Endothelial cell of umbilical vein (primary cell): ENCODE results near the gene PYGB. TPM values are rescaled to one million over a fixed set of nuclear protein-coding genes. Genes with fewer than 3 reads are reported as not detected.

ENCODE experiments used
- BruUV-seq: library from RNA; stranded (reverse); fragments of 400-500 nt; replicated peaks from 2 replicates; lab custom pipeline; 2021; lab: Mats Ljungman, UMichigan
- CTCF ChIA-PET: fragments of 300-600, 350-600 bp; sonication (Branson Sonifier 250); formaldehyde crosslinking; loops from one replicate; lab custom pipeline; 2021; ENCODE audit warnings: antibody characterized with exemption, inconsistent platforms; lab: Charles Lee
- POLR2A ChIA-PET: fragments of 300-600, 350-600 bp; sonication (Branson Sonifier 250); formaldehyde crosslinking; loops from one replicate; lab custom pipeline; 2021; ENCODE audit warnings: antibody characterized with exemption, inconsistent platforms; lab: Charles Lee
- DNase-seq: peaks from one replicate; pipeline ENCODE4 v3.0.0-alpha.2; 2011; ENCODE audit warnings: low read depth, low spot score
- FAIRE-seq: peaks from 2 replicates; lab custom pipeline; 2011; peaks lifted over from hg19 to GRCh38; lab: Jason Lieb, UNC
- H2AFZ ChIP-seq: 2 replicates; pipeline ENCODE4 v1.6.0; 2012; ENCODE audit warnings: low read depth, low read length, control low read depth, inconsistent platforms
- H3K27ac ChIP-seq: 2 replicates; pipeline ENCODE4 v1.5.1; 2011; ENCODE audit warnings: low read depth, mild to moderate bottlenecking, control low read depth, low read length, moderate library complexity; ENCODE audit not compliant: insufficient read depth
- H3K27me3 ChIP-seq, 2 experiments: 2 replicates each; pipeline versions ENCODE4 v1.6.0 to v1.6.1; 2011; ENCODE audit warnings: low read length in 2 of 2, mixed read lengths in 1 of 2; ENCODE audit not compliant: control insufficient read depth in 2 of 2, insufficient read depth in 2 of 2
- H3K36me3 ChIP-seq, 2 experiments: 2 replicates in 1 of 2; 3 replicates in 1 of 2; pipeline ENCODE4 v1.5.1; 2011; ENCODE audit warnings: low read length in 2 of 2, mild to moderate bottlenecking in 1 of 2, moderate library complexity in 1 of 2; ENCODE audit not compliant: control insufficient read depth in 2 of 2, insufficient read depth in 2 of 2; ENCODE audit errors: extremely low read depth in 1 of 2
- H3K4me1 ChIP-seq: 3 replicates; pipeline ENCODE4 v1.5.1; 2011; ENCODE audit warnings: mild to moderate bottlenecking, low read length; ENCODE audit not compliant: control insufficient read depth, insufficient read depth; ENCODE audit errors: extremely low read depth
- H3K4me2 ChIP-seq: 2 replicates; pipeline ENCODE4 v1.6.1; 2011; ENCODE audit warnings: low read length, control low read depth, mixed read lengths; ENCODE audit not compliant: insufficient read depth
- H3K4me3 ChIP-seq, 3 experiments: fragments of 200-600 bp in 1 of 3; sonication (generic), shearing (Covaris generic) in 1 of 3; replicated peaks in 1 of 3; 2 replicates each; pipeline ENCODE4 v1.5.1; 2011 to 2016; ENCODE audit warnings: control low read depth in 3 of 3, low read length in 3 of 3, mild to moderate bottlenecking in 2 of 3, inconsistent platforms in 1 of 3, low read depth in 1 of 3, moderate library complexity in 1 of 3; ENCODE audit not compliant: insufficient read depth in 1 of 3
- H3K79me2 ChIP-seq: 2 replicates; pipeline ENCODE4 v1.6.0; 2012; ENCODE audit warnings: low read length, inconsistent platforms; ENCODE audit not compliant: control insufficient read depth, insufficient read depth
- H3K9ac ChIP-seq: replicated peaks from 2 replicates; pipeline ENCODE3; 2011; ENCODE audit warnings: low read length, control low read depth; ENCODE audit not compliant: insufficient read depth; ENCODE audit errors: extremely low read depth
- H3K9me1 ChIP-seq: replicated peaks from 3 replicates; pipeline ENCODE4 v1.6.0; 2011; ENCODE audit warnings: mild to moderate bottlenecking, low read length; ENCODE audit not compliant: control insufficient read depth, insufficient read depth; ENCODE audit errors: extremely low read depth
- H3K9me3 ChIP-seq: replicated peaks from 2 replicates; pipeline ENCODE4 v1.5.1; 2012; ENCODE audit warnings: low read length, inconsistent platforms; ENCODE audit not compliant: control insufficient read depth, insufficient read depth
- H4K20me1 ChIP-seq: replicated peaks from 2 replicates; pipeline ENCODE3; 2011; ENCODE audit warnings: mild to moderate bottlenecking, low read length; ENCODE audit not compliant: control insufficient read depth, insufficient read depth; ENCODE audit errors: extremely low read depth
- CTCF ChIP-seq, 2 donors: IDR thresholded peaks; 1 replicate in 1 of 2; 2 replicates in 1 of 2; pipeline ENCODE4 v1.5.1; 2011; ENCODE audit warnings: low read length in 2 of 2, mild to moderate bottlenecking in 2 of 2, moderate library complexity in 2 of 2, control low read depth in 1 of 2, inconsistent platforms in 1 of 2, low read depth in 1 of 2; ENCODE audit not compliant: insufficient read depth in 1 of 2; ENCODE audit errors: extremely low read depth in 1 of 2
- EZH2 ChIP-seq: IDR thresholded peaks from 2 replicates; pipeline ENCODE4 v1.6.1; 2012; ENCODE audit warnings: borderline replicate concordance, low read depth, mild to moderate bottlenecking, moderate library complexity, low read length, inconsistent platforms; ENCODE audit not compliant: severe bottlenecking
- FOS ChIP-seq: IDR thresholded peaks from 2 replicates; pipeline ENCODE4 v1.6.1; 2011; ENCODE audit warnings: mild to moderate bottlenecking, low read length, moderate library complexity, borderline replicate concordance; ENCODE audit not compliant: insufficient read depth
- GATA2 ChIP-seq: IDR thresholded peaks from 2 replicates; pipeline ENCODE4 v1.7.0; 2011; ENCODE audit warnings: low read depth, mild to moderate bottlenecking, moderate library complexity, mixed read lengths, low read length; ENCODE audit not compliant: insufficient read length, insufficient read depth
- JUN ChIP-seq: IDR thresholded peaks from 2 replicates; pipeline ENCODE4 v1.6.1; 2011; ENCODE audit warnings: borderline replicate concordance, low read depth; ENCODE audit not compliant: insufficient read length, insufficient read depth
- MAX ChIP-seq: IDR thresholded peaks from 2 replicates; pipeline ENCODE4 v1.6.1; 2011; ENCODE audit not compliant: insufficient read depth, insufficient read length
- MYC ChIP-seq: IDR thresholded peaks from one replicate; pipeline ENCODE4 v1.6.1; 2011; ENCODE audit warnings: mild to moderate bottlenecking, low read depth, low read length
- POLR2A ChIP-seq: IDR thresholded peaks from 2 replicates; pipeline ENCODE4 v1.6.1; 2012; ENCODE audit warnings: low read depth, mild to moderate bottlenecking, control low read depth, low read length
- POLR2AphosphoS5 ChIP-seq: IDR thresholded peaks from 2 replicates; pipeline ENCODE4 v1.6.1; 2012; ENCODE audit warnings: low read depth, mild to moderate bottlenecking, control low read depth, low read length, moderate library complexity; ENCODE audit not compliant: insufficient read depth
- dilution Hi-C: fragments of 300-500 bp; cut with MboI; formaldehyde crosslinking; loops from one replicate; pipeline ENCODE4 v1.15.0; 2019; ENCODE audit warnings: low sequenced_read_pairs; ENCODE audit not compliant: extremely low pct_ligation_motif_present
- intact Hi-C: fragments of 100-400 bp; cut with micrococcal nuclease; formaldehyde crosslinking; loops from one replicate; pipeline ENCODE4 v1.10.0; 2022
- polyA plus RNA-seq, 4 experiments: library from polyadenylated mRNA; depleted of rRNA in 3 of 4; stranded (reverse) in 3 of 4; unstranded in 1 of 4; fragments of >200 nt; gene quantifications; 2 replicates each; pipeline versions ENCODE4 v1.2.1 to v1.2.3, GENCODE V29; 2011 to 2012; ENCODE audit warnings: missing spikeins in 1 of 4
- total RNA-seq: library from RNA; stranded (reverse); gene quantifications from 2 replicates; pipeline ENCODE4 v1.2.3, GENCODE V29; 2021

The PYGB gene
- total and polyA plus RNA-seq, 2 donors (not counting 3 experiments of a cell fraction or from before 2014, with no cell fraction given), result 36.1 to 60.2 TPM

DNA sequence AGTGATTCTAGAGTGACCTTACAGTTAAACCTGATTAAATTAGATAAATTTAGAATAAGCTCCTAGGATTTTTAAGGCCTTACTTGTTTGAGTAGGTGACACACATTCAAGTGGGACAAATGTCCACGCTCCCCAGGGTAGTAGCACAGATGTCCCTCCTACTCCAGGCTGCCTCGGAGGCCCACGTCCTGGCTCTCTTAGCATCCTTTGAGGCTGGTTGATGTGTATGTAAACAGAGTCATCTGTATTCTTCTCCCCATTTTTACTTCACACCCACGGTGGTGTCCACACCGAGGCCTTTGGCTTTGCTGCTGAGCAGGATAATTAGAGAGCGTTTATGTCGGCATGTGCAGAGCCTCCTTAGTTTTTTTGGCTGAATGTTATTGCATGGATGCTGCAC lies 36.6 kb upstream of the PYGB start:
- no peak overlapping the region for H3K27ac ChIP-seq
- H3K4me1 ChIP-seq, result no peaks in the 10 kb centered on the region
- ChIA-PET CTCF (interaction anchor here (1.3 kb wide), 1 partner anchor 36 kb away, joined by 3 read pairs; no protein-coding TSS in a partner anchor), POLR2A (no interaction called here)
- H3K4me3 ChIP-seq, result no peak overlapping the region
- no peaks in the 10 kb centered on the region for H3K27me3 ChIP-seq
- dilution Hi-C loops (no loop called here), intact Hi-C loops (no loop called here)
- H3K9me1 ChIP-seq, result no peaks in the 10 kb centered on the region
- no peaks in the 10 kb centered on the region for H4K20me1 ChIP-seq
- no peak overlapping the region for H2AFZ ChIP-seq
- H3K36me3 ChIP-seq, result peaks cover 0 to 8% of the 10 kb centered on the region in 2 experiments
- H3K9me3 ChIP-seq, result no peaks in the 10 kb centered on the region
- no peak overlapping the region for H3K9ac ChIP-seq
- no peak for FAIRE-seq
- TF ChIP-seq POLR2A, result no peak
- no peak for TF ChIP-seq FOS
- no peak for TF ChIP-seq CTCF (IDR thresholded peaks at IDR 0.05; ENCODE audit: extremely low read depth in 1 of 2, insufficient read depth in 1 of 2, low read depth in 1 of 2, low read length in 2 of 2)
- TF ChIP-seq MYC, result no peak
- no peak for TF ChIP-seq JUN
- TF ChIP-seq EZH2, result no peak
- no peak for TF ChIP-seq GATA2
- no peak for TF ChIP-seq POLR2AphosphoS5
- no peak for TF ChIP-seq MAX
- no TSS peak for BruUV-seq
- no peak overlapping the region for H3K4me2 ChIP-seq
- H3K79me2 ChIP-seq, result peaks cover 2% of the 10 kb centered on the region
- DNase-seq, result no peak
